WTC11 (cell line): ENCODE data around the gene AQP3. TPM values are rescaled to one million over a fixed set of nuclear protein-coding genes. Genes with fewer than 3 reads are reported as not detected.

ENCODE experiments used
- ATAC-seq: fragments of 200-7000 bp; cut with Tn5 transposase; 2 replicates; pipeline ENCODE4 v1.10.0; 2021; ENCODE audit warnings: mild to moderate bottlenecking, moderate library complexity
- CTCF ChIA-PET: fragments of 300-600 bp; sonication (Branson Sonifier 250); formaldehyde crosslinking; loops from one replicate; lab custom pipeline; 2021; ENCODE audit warnings: antibody characterized with exemption; lab: Charles Lee
- POLR2A ChIA-PET: fragments of 350-600 bp; sonication (Branson Sonifier 250); formaldehyde crosslinking; loops from one replicate; lab custom pipeline; 2021; ENCODE audit warnings: antibody characterized with exemption; lab: Charles Lee
- DNase-seq: peaks from one replicate; pipeline ENCODE4 v3.0.0; 2021; ENCODE audit warnings: low spot score
- H3K27ac Mint-ChIP-seq: 2 replicates; pipeline ENCODE4 v1.8.0; 2021; ENCODE audit warnings: mixed read lengths
- H3K27me3 Mint-ChIP-seq: 2 replicates; pipeline ENCODE4 v1.8.0; 2021; ENCODE audit warnings: low read depth, mild to moderate bottlenecking, moderate library complexity, mixed read lengths
- H3K36me3 Mint-ChIP-seq: 2 replicates; pipeline ENCODE4 v1.8.0; 2021; ENCODE audit warnings: mixed read lengths
- H3K4me1 Mint-ChIP-seq: 2 replicates; pipeline ENCODE4 v1.8.0; 2022; ENCODE audit warnings: mixed read lengths
- H3K4me3 Mint-ChIP-seq: 2 replicates; pipeline ENCODE4 v1.8.0; 2021; ENCODE audit warnings: mild to moderate bottlenecking, moderate library complexity, mixed read lengths
- H3K9me3 Mint-ChIP-seq: 2 replicates; pipeline ENCODE4 v1.8.0; 2021; ENCODE audit warnings: mixed read lengths
- CREM ChIP-seq: sonication (generic); formaldehyde crosslinking; IDR thresholded peaks from 2 replicates; pipeline ENCODE4 v1.8.1; 2022; ENCODE audit warnings: mild to moderate bottlenecking, missing genetic modification reagents, moderate library complexity
- ELF4 ChIP-seq: sonication (generic); formaldehyde crosslinking; IDR thresholded peaks from 2 replicates; pipeline ENCODE4 v1.8.1; 2022; ENCODE audit warnings: low read depth, mild to moderate bottlenecking, moderate library complexity, missing genetic modification reagents
- MYBL2 ChIP-seq: sonication (generic); formaldehyde crosslinking; IDR thresholded peaks from 2 replicates; pipeline ENCODE4 v1.8.1; 2023; ENCODE audit warnings: mild to moderate bottlenecking, moderate library complexity, missing genetic modification reagents
- NFATC4 ChIP-seq: fragments of 250-450 bp; sonication (Bioruptor Pico); IDR thresholded peaks from 2 replicates; pipeline ENCODE4 v1.9.0; 2021; ENCODE audit warnings: mild to moderate bottlenecking
- NFE2L1 ChIP-seq: sonication (generic); formaldehyde crosslinking; IDR thresholded peaks from 2 replicates; pipeline ENCODE4 v1.8.1; 2023; ENCODE audit warnings: missing genetic modification reagents
- NFYB ChIP-seq: sonication (generic); formaldehyde crosslinking; conservative IDR thresholded peaks from 2 replicates; pipeline ENCODE4 v1.8.0; 2022; ENCODE audit warnings: low read depth, missing genetic modification reagents
- RELA ChIP-seq: sonication (generic); formaldehyde crosslinking; IDR thresholded peaks from 2 replicates; pipeline ENCODE4 v1.8.1; 2022; ENCODE audit warnings: missing genetic modification reagents, mild to moderate bottlenecking, borderline replicate concordance
- RORB ChIP-seq: fragments of 250-450 bp; sonication (Bioruptor Pico); IDR thresholded peaks from 2 replicates; pipeline ENCODE4 v1.9.0; 2021; ENCODE audit warnings: mild to moderate bottlenecking
- SMAD4 ChIP-seq: sonication (generic); formaldehyde crosslinking; IDR thresholded peaks from 2 replicates; pipeline ENCODE4 v1.8.0; 2022; ENCODE audit warnings: mild to moderate bottlenecking, missing genetic modification reagents
- ZBTB21 ChIP-seq: sonication (generic); formaldehyde crosslinking; IDR thresholded peaks from 2 replicates; pipeline ENCODE4 v1.8.1; 2023; ENCODE audit warnings: mild to moderate bottlenecking, missing genetic modification reagents, borderline replicate concordance
- ZNF671 ChIP-seq: fragments of 250-450 bp; sonication (Bioruptor Pico); IDR thresholded peaks from 2 replicates; pipeline ENCODE4 v1.8.0; 2021; ENCODE audit warnings: mild to moderate bottlenecking
- total RNA-seq: library from RNA; stranded (reverse); gene quantifications from 3 replicates; pipeline ENCODE4 v1.2.3, GENCODE V29; 2021
- TF ChIP-seq, protein P1 (sequence below): sonication (generic); formaldehyde crosslinking; IDR thresholded peaks from 2 replicates; pipeline ENCODE4 v1.8.0; 2022; ENCODE audit warnings: mild to moderate bottlenecking, missing genetic modification reagents
- TF ChIP-seq, protein P2 (sequence below): sonication (generic); formaldehyde crosslinking; IDR thresholded peaks from 2 replicates; pipeline ENCODE4 v1.8.1; 2022; ENCODE audit warnings: low read depth, mild to moderate bottlenecking, moderate library complexity, missing genetic modification reagents, borderline replicate concordance
- TF ChIP-seq, protein P3 (sequence below): sonication (generic); formaldehyde crosslinking; IDR thresholded peaks from 2 replicates; pipeline ENCODE4 v1.8.0; 2022; ENCODE audit warnings: missing genetic modification reagents
- TF ChIP-seq, protein P4 (sequence below): sonication (generic); formaldehyde crosslinking; IDR thresholded peaks from 2 replicates; pipeline ENCODE4 v1.8.1; 2022; ENCODE audit warnings: mild to moderate bottlenecking, missing genetic modification reagents, moderate library complexity, borderline replicate concordance
- TF ChIP-seq, protein P5 (sequence below): fragments of 250-450 bp; sonication (Bioruptor Pico); IDR thresholded peaks from 2 replicates; pipeline ENCODE4 v1.9.0; 2021; ENCODE audit warnings: mild to moderate bottlenecking
- TF ChIP-seq, protein P6 (sequence below): fragments of 250-450 bp; sonication (Bioruptor Pico); IDR thresholded peaks from 2 replicates; pipeline ENCODE4 v1.9.0; 2021; ENCODE audit warnings: mild to moderate bottlenecking
- TF ChIP-seq, protein P7 (sequence below): sonication (generic); formaldehyde crosslinking; conservative IDR thresholded peaks from 2 replicates; pipeline ENCODE4 v1.8.1; 2022; ENCODE audit warnings: mild to moderate bottlenecking, missing genetic modification reagents

Gene AQP3
- total RNA-seq, 1 experiment from 2014 or later = 3.0 TPM

DNA sequence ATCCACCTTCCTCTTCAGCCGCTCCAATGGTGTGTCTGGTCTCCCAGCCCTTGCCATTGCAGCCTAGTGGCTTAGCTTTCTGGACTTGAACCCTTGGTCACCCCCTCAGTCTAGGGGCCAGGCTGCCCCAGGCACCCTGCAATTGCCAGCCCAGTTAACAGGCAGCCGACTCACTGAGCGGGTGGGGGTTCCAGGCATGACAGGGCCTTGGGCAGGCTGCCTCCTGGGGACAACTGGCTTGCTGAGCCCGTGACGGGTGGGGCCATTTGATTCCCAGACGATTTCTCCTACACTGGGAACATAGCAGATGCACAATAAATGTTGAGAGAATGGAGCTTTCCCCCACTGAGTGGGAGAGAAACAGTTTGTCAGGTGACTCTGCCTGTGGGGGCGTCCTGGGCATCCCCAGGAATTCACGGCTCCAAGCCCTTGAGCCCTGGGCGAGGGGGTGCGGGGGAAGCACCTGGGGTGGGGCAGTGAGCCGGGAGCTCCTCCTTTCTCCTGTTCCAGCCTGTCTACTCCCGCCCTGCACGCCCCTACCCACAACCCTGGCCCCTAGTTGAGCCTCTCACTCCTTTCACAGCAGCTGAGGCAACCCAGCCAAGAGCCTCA, 32.4 kb downstream of the AQP3 start:
- POLR2A ChIA-PET = no interaction called here
- H3K36me3 Mint-ChIP-seq = no peaks in the 10 kb centered on the region
- no peak overlapping the region for H3K27ac Mint-ChIP-seq
- peaks cover 7% of the 10 kb centered on the region for H3K4me1 Mint-ChIP-seq
- peaks cover 7% of the 10 kb centered on the region; the same call in 1 of the 2 replicates for H3K9me3 Mint-ChIP-seq
- CTCF ChIA-PET = interaction anchor here (0.7 to 5.7 kb wide), 30 partner anchors 8 to 307 kb away, joined by 3 to 84 read pairs (median 4); partner anchors contain the start of genes AQP3, NFX1 and NOL6
- ATAC-seq (no peak), DNase-seq (no peak)
- H3K4me3 Mint-ChIP-seq = no peak overlapping the region
- H3K27me3 Mint-ChIP-seq = no peaks in the 10 kb centered on the region
- TF ChIP-seq CREM (CRISPR knock-in tag) (no peak), NFATC4 (CRISPR knock-in tag) (no peak), NFE2L1 (no peak), ZBTB21 (CRISPR knock-in tag) (no peak), ZNF671 (no peak), SMAD4 (CRISPR knock-in tag) (no peak), NFYB (CRISPR knock-in tag) (no peak)
- TF ChIP-seq, protein P1, sequence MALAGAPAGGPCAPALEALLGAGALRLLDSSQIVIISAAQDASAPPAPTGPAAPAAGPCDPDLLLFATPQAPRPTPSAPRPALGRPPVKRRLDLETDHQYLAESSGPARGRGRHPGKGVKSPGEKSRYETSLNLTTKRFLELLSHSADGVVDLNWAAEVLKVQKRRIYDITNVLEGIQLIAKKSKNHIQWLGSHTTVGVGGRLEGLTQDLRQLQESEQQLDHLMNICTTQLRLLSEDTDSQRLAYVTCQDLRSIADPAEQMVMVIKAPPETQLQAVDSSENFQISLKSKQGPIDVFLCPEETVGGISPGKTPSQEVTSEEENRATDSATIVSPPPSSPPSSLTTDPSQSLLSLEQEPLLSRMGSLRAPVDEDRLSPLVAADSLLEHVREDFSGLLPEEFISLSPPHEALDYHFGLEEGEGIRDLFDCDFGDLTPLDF = no peak
- TF ChIP-seq, protein P2, sequence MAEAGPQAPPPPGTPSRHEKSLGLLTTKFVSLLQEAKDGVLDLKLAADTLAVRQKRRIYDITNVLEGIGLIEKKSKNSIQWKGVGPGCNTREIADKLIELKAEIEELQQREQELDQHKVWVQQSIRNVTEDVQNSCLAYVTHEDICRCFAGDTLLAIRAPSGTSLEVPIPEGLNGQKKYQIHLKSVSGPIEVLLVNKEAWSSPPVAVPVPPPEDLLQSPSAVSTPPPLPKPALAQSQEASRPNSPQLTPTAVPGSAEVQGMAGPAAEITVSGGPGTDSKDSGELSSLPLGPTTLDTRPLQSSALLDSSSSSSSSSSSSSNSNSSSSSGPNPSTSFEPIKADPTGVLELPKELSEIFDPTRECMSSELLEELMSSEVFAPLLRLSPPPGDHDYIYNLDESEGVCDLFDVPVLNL = no peak
- TF ChIP-seq, protein P3, sequence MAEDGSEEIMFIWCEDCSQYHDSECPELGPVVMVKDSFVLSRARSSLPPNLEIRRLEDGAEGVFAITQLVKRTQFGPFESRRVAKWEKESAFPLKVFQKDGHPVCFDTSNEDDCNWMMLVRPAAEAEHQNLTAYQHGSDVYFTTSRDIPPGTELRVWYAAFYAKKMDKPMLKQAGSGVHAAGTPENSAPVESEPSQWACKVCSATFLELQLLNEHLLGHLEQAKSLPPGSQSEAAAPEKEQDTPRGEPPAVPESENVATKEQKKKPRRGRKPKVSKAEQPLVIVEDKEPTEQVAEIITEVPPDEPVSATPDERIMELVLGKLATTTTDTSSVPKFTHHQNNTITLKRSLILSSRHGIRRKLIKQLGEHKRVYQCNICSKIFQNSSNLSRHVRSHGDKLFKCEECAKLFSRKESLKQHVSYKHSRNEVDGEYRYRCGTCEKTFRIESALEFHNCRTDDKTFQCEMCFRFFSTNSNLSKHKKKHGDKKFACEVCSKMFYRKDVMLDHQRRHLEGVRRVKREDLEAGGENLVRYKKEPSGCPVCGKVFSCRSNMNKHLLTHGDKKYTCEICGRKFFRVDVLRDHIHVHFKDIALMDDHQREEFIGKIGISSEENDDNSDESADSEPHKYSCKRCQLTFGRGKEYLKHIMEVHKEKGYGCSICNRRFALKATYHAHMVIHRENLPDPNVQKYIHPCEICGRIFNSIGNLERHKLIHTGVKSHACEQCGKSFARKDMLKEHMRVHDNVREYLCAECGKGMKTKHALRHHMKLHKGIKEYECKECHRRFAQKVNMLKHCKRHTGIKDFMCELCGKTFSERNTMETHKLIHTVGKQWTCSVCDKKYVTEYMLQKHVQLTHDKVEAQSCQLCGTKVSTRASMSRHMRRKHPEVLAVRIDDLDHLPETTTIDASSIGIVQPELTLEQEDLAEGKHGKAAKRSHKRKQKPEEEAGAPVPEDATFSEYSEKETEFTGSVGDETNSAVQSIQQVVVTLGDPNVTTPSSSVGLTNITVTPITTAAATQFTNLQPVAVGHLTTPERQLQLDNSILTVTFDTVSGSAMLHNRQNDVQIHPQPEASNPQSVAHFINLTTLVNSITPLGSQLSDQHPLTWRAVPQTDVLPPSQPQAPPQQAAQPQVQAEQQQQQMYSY (CRISPR knock-in tag) = no peak
- TF ChIP-seq, protein P4, sequence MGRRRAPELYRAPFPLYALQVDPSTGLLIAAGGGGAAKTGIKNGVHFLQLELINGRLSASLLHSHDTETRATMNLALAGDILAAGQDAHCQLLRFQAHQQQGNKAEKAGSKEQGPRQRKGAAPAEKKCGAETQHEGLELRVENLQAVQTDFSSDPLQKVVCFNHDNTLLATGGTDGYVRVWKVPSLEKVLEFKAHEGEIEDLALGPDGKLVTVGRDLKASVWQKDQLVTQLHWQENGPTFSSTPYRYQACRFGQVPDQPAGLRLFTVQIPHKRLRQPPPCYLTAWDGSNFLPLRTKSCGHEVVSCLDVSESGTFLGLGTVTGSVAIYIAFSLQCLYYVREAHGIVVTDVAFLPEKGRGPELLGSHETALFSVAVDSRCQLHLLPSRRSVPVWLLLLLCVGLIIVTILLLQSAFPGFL (CRISPR knock-in tag) = no peak
- TF ChIP-seq, protein P5, sequence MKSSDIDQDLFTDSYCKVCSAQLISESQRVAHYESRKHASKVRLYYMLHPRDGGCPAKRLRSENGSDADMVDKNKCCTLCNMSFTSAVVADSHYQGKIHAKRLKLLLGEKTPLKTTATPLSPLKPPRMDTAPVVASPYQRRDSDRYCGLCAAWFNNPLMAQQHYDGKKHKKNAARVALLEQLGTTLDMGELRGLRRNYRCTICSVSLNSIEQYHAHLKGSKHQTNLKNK = no peak
- TF ChIP-seq, protein P6, sequence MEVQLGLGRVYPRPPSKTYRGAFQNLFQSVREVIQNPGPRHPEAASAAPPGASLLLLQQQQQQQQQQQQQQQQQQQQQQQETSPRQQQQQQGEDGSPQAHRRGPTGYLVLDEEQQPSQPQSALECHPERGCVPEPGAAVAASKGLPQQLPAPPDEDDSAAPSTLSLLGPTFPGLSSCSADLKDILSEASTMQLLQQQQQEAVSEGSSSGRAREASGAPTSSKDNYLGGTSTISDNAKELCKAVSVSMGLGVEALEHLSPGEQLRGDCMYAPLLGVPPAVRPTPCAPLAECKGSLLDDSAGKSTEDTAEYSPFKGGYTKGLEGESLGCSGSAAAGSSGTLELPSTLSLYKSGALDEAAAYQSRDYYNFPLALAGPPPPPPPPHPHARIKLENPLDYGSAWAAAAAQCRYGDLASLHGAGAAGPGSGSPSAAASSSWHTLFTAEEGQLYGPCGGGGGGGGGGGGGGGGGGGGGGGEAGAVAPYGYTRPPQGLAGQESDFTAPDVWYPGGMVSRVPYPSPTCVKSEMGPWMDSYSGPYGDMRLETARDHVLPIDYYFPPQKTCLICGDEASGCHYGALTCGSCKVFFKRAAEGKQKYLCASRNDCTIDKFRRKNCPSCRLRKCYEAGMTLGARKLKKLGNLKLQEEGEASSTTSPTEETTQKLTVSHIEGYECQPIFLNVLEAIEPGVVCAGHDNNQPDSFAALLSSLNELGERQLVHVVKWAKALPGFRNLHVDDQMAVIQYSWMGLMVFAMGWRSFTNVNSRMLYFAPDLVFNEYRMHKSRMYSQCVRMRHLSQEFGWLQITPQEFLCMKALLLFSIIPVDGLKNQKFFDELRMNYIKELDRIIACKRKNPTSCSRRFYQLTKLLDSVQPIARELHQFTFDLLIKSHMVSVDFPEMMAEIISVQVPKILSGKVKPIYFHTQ = no peak

DNA sequence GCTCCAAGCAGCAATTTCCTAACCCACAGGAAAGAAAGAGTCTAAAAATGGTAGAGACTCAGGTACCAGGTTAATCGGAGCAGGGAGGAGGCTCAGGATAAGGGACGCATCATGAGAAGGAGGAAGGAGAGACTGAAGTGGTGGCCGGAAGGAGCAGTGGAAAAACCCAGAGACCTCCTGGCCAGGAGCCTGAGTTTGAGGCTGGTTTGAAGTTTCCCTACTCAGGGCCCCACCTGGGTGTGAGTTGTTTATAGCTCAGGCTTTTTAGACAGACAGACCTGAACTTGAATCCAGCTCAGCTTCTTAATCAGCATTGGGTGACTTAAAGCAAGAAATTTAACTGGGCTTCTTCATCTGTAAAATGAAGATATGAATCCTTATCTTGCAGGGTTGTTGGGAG, 33.1 kb downstream of the AQP3 start:
- ChIA-PET CTCF (interaction anchor here (0.7 to 5.7 kb wide), 9 partner anchors 10 to 127 kb away, joined by 3 to 84 read pairs (median 23); partner anchors contain the start of gene AQP3), POLR2A (no interaction called here)
- ATAC-seq = no peak
- Mint-ChIP-seq H3K4me1 (peaks cover 7% of the 10 kb centered on the region), H3K4me3 (no peak overlapping the region), H3K27me3 (no peaks in the 10 kb centered on the region), H3K27ac (no peak overlapping the region), H3K9me3 (peaks cover 7% of the 10 kb centered on the region; the same call in 1 of the 2 replicates), H3K36me3 (no peaks in the 10 kb centered on the region)
- no peak for DNase-seq
- TF ChIP-seq, protein P7, sequence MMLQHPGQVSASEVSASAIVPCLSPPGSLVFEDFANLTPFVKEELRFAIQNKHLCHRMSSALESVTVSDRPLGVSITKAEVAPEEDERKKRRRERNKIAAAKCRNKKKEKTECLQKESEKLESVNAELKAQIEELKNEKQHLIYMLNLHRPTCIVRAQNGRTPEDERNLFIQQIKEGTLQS (CRISPR knock-in tag) = no peak
- TF ChIP-seq NFATC4 (CRISPR knock-in tag) = no peak
- no peak for TF ChIP-seq MYBL2 (CRISPR knock-in tag)
- no peak for TF ChIP-seq ELF4
- no peak for TF ChIP-seq RORB (CRISPR knock-in tag)
- no peak for TF ChIP-seq RELA
- TF ChIP-seq, protein P6 = no peak
